Sigmoid colon (tissue), 4 donors: ENCODE results near the gene ZNF212.

ENCODE experiments used
- EP300 ChIP-seq, 4 donors: sonication (generic); formaldehyde crosslinking; IDR thresholded peaks; one replicate each; pipeline ENCODE4 v1.6.1; 2017; ENCODE audit warnings: antibody characterized with exemption in 4 of 4
- POLR2A ChIP-seq, 2 donors: fragments of 450-650 bp; IDR thresholded peaks; one replicate each; pipeline ENCODE4 v1.6.1; 2016; ENCODE audit warnings: antibody characterized with exemption in 2 of 2, mild to moderate bottlenecking in 2 of 2, moderate library complexity in 2 of 2

DNA sequence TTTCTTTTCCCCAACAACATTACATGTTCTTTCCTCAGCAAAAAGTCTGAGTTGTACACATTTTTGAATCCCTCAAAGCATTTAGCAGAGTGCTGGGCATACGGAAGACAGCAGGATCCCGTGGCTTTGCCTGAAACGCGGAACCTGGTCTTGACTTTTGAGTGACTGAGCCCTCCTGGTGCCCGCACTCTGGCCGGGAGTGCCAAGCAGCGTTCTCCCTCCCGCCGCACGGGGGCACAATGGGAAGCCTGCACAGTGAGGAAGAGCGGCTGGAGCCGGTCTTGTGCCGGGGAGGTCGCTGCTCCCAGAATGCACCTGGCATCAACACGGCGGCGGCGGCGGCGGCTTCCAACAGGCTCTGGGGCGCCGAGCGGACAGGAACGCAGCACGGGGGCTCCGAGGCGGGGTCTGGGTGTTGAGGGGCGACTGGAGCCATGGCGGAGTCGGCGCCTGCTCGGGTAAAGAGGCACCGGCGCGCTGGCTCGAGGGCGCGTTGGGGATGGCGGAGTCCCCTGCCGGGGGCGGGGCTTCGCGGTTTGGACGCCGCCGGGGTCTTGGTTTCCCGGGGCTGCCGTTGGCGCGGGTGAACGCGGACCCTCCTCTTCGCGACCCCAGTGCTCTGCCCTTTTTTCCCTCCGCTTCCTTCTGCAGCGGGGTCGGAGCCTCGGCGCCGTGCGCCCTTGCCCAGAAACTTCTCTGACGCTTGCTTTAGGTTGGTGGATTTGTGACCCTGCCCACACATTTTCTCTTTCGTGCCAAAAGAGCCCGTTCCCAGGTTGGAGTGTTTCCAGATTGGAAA is at the start of gene ZNF212:
- TF ChIP-seq POLR2A (IDR thresholded peaks at IDR 0.05), result no peak
- no peak for TF ChIP-seq EP300 (IDR thresholded peaks at IDR 0.05)
